Thyroid gland (tissue), 4 donors: Measurements from ENCODE around the gene FAM20A.

Experiments used
- CTCF ChIP-seq, 6 experiments: fragments of 200-600 bp in 3 of 6; fragments of 450-650 bp in 3 of 6; sonication (generic) in 3 of 6; IDR thresholded peaks; one replicate each; pipeline ENCODE4 v1.5.1; 2016 to 2019; ENCODE audit warnings: antibody characterized with exemption in 6 of 6, mild to moderate bottlenecking in 2 of 6, inconsistent platforms in 1 of 6, moderate library complexity in 1 of 6
- POLR2A ChIP-seq, 2 donors: fragments of 450-650 bp; IDR thresholded peaks; one replicate each; pipeline ENCODE4 v1.6.1; 2017; ENCODE audit warnings: antibody characterized with exemption in 2 of 2, mild to moderate bottlenecking in 2 of 2, moderate library complexity in 1 of 2

GRCh38 chr17:68568581-68568980, 32.6 kb downstream of the FAM20A start:
- TF ChIP-seq CTCF (IDR thresholded peaks at IDR 0.05) (no peak), POLR2A (IDR thresholded peaks at IDR 0.05) (no peak)
